ENCODE data around the gene COX18. TPM values are rescaled to one million over a fixed set of nuclear protein-coding genes. Genes with fewer than 3 reads are reported as not detected.

Gene COX18
- total RNA-seq, 1 experiment from 2014 or later: 9.9 TPM

DNA sequence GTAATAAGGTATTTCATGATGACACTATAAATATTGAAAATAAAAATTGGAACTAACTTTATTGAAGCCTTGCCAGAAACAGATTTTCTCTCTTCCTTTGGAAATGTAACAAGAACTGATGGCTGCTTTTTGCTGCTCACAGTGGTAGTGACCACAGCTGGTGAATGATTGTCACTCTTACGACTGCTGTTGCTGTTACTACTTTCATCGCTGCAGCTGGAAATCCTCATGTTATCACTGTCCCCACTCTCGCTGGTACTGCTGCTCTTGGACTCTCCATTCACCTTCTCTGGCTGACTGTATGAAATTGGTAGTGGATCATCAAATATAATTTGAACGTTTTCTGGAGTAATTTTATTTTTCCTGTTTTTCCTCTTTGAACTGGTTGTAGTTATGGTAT lies 28.5 kb upstream of the COX18 start:
- CTCF ChIA-PET: no interaction called here

DNA sequence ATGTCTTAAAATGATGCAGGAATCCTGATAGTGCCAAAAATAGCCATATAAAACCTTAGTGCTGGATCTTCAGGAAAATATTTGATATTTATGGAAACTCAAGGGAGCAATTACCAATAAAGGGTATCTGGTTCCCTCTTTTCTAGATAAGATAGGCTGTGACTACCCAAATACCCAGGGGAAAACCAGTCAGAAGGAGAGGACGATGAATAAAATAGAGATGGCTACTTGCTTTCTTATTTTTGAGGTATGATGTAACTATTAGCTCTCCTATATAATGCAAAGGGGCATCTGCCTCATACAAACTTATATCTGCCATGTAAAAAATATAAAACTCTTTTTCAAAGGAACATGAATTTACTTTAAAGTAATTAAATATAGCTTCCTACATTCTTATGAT lies 23.4 kb upstream of the COX18 start:
- no peak for TF ChIP-seq TCF7L2 (IDR thresholded peaks at IDR 0.05; ENCODE audit: low read depth, low read length)
- no peak for TF ChIP-seq CTCF (IDR thresholded peaks at IDR 0.05)
- TF ChIP-seq, protein P1, sequence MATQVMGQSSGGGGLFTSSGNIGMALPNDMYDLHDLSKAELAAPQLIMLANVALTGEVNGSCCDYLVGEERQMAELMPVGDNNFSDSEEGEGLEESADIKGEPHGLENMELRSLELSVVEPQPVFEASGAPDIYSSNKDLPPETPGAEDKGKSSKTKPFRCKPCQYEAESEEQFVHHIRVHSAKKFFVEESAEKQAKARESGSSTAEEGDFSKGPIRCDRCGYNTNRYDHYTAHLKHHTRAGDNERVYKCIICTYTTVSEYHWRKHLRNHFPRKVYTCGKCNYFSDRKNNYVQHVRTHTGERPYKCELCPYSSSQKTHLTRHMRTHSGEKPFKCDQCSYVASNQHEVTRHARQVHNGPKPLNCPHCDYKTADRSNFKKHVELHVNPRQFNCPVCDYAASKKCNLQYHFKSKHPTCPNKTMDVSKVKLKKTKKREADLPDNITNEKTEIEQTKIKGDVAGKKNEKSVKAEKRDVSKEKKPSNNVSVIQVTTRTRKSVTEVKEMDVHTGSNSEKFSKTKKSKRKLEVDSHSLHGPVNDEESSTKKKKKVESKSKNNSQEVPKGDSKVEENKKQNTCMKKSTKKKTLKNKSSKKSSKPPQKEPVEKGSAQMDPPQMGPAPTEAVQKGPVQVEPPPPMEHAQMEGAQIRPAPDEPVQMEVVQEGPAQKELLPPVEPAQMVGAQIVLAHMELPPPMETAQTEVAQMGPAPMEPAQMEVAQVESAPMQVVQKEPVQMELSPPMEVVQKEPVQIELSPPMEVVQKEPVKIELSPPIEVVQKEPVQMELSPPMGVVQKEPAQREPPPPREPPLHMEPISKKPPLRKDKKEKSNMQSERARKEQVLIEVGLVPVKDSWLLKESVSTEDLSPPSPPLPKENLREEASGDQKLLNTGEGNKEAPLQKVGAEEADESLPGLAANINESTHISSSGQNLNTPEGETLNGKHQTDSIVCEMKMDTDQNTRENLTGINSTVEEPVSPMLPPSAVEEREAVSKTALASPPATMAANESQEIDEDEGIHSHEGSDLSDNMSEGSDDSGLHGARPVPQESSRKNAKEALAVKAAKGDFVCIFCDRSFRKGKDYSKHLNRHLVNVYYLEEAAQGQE (IDR thresholded peaks at IDR 0.05; ENCODE audit: insufficient read depth in 1 of 2, low read depth in 2 of 2, low read length in 1 of 2): no peak
- TF ChIP-seq POLR2AphosphoS5 (IDR thresholded peaks at IDR 0.05; ENCODE audit: low read depth, low read length): no peak
- no peak for TF ChIP-seq SIN3A (IDR thresholded peaks at IDR 0.05; ENCODE audit: borderline replicate concordance, insufficient read depth, low read depth, low read length)
- in situ Hi-C loops (cut with HindIII; ENCODE audit: low pct_unique_long_range_greater_than_20kb, low sequenced_read_pairs) (no loop called here), intact Hi-C loops (cut with micrococcal nuclease; ENCODE audit: unreplicated experiment) (no loop called here)
- Histone ChIP-seq H3K27me3 (ENCODE audit: control insufficient read depth, insufficient read depth, low read length) (no peaks in the 10 kb centered on the region), H3K4me3 (ENCODE audit: low read depth in 2 of 2, low read length in 2 of 2) (no peak overlapping the region), H3K27ac (ENCODE audit: low read length) (no peak overlapping the region), H3K9me3 (ENCODE audit: control insufficient read depth, insufficient read depth, low read depth, low read length) (no peaks in the 10 kb centered on the region), H3K36me3 (ENCODE audit: control insufficient read depth, insufficient read depth, low read length) (peaks cover 20% of the 10 kb centered on the region), H3K4me1 (ENCODE audit: control insufficient read depth, insufficient read depth, low read length) (no peaks in the 10 kb centered on the region)
- BruUV-seq (replicated peaks): no TSS peak
- ATAC-seq: no peak
- ChIA-PET CTCF (no interaction called here), POLR2A (no interaction called here)
- DNase-seq (ENCODE audit: low read depth, low spot score): no peak

More for the DNA sequence above, 28.5 kb upstream of the COX18 start:
- POLR2A ChIA-PET: no interaction called here
- intact Hi-C loops (cut with micrococcal nuclease; ENCODE audit: unreplicated experiment) (no loop called here), in situ Hi-C loops (cut with HindIII; ENCODE audit: low pct_unique_long_range_greater_than_20kb, low sequenced_read_pairs) (no loop called here)
- DNase-seq (ENCODE audit: low read depth, low spot score) (no peak), ATAC-seq (no peak)
- Histone ChIP-seq H3K9me3 (ENCODE audit: control insufficient read depth, insufficient read depth, low read depth, low read length) (no peaks in the 10 kb centered on the region), H3K36me3 (ENCODE audit: control insufficient read depth, insufficient read depth, low read length) (peaks cover 17% of the 10 kb centered on the region), H3K27me3 (ENCODE audit: control insufficient read depth, insufficient read depth, low read length) (no peaks in the 10 kb centered on the region), H3K4me3 (ENCODE audit: low read depth in 2 of 2, low read length in 2 of 2) (no peak overlapping the region), H3K27ac (ENCODE audit: low read length) (no peak overlapping the region), H3K4me1 (ENCODE audit: control insufficient read depth, insufficient read depth, low read length) (no peaks in the 10 kb centered on the region)
- TF ChIP-seq TCF7L2 (IDR thresholded peaks at IDR 0.05; ENCODE audit: low read depth, low read length): no peak
- TF ChIP-seq POLR2AphosphoS5 (IDR thresholded peaks at IDR 0.05; ENCODE audit: low read depth, low read length): no peak
- TF ChIP-seq CTCF (IDR thresholded peaks at IDR 0.05): no peak
- no peak for TF ChIP-seq SIN3A (IDR thresholded peaks at IDR 0.05; ENCODE audit: borderline replicate concordance, insufficient read depth, low read depth, low read length)
- TF ChIP-seq, protein P1 (IDR thresholded peaks at IDR 0.05; ENCODE audit: insufficient read depth in 1 of 2, low read depth in 2 of 2, low read length in 1 of 2): no peak
- BruUV-seq (replicated peaks): no TSS peak
